Activated CD4-positive, alpha-beta memory T cell treated with anti-CD3 and anti-CD28 coated beads, Interleukin-2, amount 10 ng/mL, durations not matched to agents 7 days and 5 days (primary cell): ENCODE results near the gene HES4. TPM values are rescaled to one million over a fixed set of nuclear protein-coding genes. Genes with fewer than 3 reads are reported as not detected.
"Not testable (repeated sequence)": the region's sequence is repeated elsewhere in the genome, so short reads cannot be mapped to it uniquely, and the experiment has no call there.

Source experiments
- CTCF ChIA-PET: fragments of 350-600 bp; sonication (Branson Sonifier 250); formaldehyde crosslinking; loops from one replicate; lab custom pipeline; 2021; ENCODE audit warnings: antibody characterized with exemption, inconsistent platforms; lab: Charles Lee
- POLR2A ChIA-PET: fragments of 350-600 bp; sonication (Branson Sonifier 250); formaldehyde crosslinking; loops from one replicate; lab custom pipeline; 2021; ENCODE audit warnings: antibody characterized with exemption; lab: Charles Lee
- DNase-seq: peaks from one replicate; pipeline ENCODE4 v3.0.0-alpha.2; 2020
- H3K27ac Mint-ChIP-seq: one replicate; pipeline ENCODE4 v1.8.0; 2021; ENCODE audit warnings: mild to moderate bottlenecking, mixed read lengths
- H3K27me3 Mint-ChIP-seq: one replicate; pipeline ENCODE4 v1.8.0; 2021; ENCODE audit warnings: mixed read lengths
- H3K36me3 Mint-ChIP-seq: one replicate; pipeline ENCODE4 v1.8.0; 2021; ENCODE audit warnings: low read depth, mixed read lengths
- H3K4me1 Mint-ChIP-seq: one replicate; pipeline ENCODE4 v1.8.0; 2021; ENCODE audit warnings: mixed read lengths
- H3K4me3 Mint-ChIP-seq: one replicate; pipeline ENCODE4 v1.8.0; 2021; ENCODE audit warnings: mild to moderate bottlenecking, mixed read lengths
- H3K9me3 Mint-ChIP-seq: one replicate; pipeline ENCODE4 v1.8.0; 2021; ENCODE audit warnings: mixed read lengths
- total RNA-seq, 2 experiments: library from RNA; stranded (reverse); gene quantifications; one replicate each; pipeline ENCODE4 v1.2.3, GENCODE V29; 2021

Gene HES4
- total RNA-seq, 2 experiments from 2014 or later = 0.23 TPM; not detected in 1

DNA sequence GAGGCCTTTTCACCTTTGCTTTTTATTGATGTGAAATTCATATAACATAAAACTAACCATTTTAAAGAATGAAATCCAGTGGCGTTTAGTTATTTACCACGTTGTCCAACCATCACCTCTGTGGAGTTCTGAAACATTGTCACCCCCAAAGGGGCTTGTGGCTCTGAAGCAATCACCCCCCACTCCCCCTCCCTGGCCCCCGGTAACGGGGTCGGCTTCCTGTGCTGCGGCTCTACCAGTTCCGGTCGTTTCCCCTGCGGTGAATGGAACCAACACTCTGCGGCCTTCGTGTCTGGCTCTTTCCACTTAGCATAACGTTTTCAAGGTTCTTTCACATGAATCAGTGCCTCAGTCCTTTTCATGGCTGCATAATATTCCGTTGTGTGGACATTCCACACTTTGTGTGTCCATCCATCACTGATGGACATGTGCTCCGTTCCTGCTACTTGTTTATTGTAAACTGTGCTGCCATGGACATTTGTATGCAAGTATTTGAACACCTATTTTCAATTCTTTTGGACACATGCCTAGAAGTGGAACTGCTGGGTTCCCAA, 11.6 kb upstream of the HES4 start:
- no peak overlapping the region for H3K27ac Mint-ChIP-seq

DNA sequence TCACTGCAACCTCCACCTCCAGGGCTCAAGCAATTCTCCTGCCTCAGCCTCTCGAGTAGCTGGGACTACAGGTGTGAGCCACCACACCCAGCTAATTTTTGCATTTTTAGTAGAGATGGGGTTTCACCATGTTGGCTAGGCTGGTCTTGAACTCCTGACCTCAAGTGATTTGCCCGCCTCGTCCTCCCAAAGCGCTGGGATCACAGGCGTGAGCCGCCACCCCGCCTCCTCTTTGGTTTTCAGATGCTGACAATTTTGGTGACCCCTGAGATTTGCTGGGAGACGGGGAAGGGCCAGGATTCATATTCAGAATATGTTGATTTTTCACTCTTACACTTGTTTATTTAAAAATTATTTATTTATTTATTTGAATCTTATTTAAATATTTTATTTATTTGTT, 10.2 kb upstream of the HES4 start:
- POLR2A ChIA-PET, H3K27ac Mint-ChIP-seq, H3K9me3 Mint-ChIP-seq, H3K4me3 Mint-ChIP-seq, DNase-seq: not testable (repeated sequence)
- Mint-ChIP-seq H3K4me1 (peaks cover 32% of the 10 kb centered on the region), H3K36me3 (peaks cover 27% of the 10 kb centered on the region), H3K27me3 (peaks cover 18% of the 10 kb centered on the region)
- CTCF ChIA-PET = interaction anchor here (0.6 kb wide), 1 partner anchor 8 kb away, joined by 3 read pairs; no protein-coding TSS in a partner anchor

More for the DNA sequence above, 11.6 kb upstream of the HES4 start:
- H3K4me3 Mint-ChIP-seq = no peak overlapping the region
- ChIA-PET POLR2A (no interaction called here), CTCF (no interaction called here)
- DNase-seq = no peak
- H3K36me3 Mint-ChIP-seq = peaks cover 32% of the 10 kb centered on the region
- no peaks in the 10 kb centered on the region for H3K9me3 Mint-ChIP-seq
- H3K27me3 Mint-ChIP-seq = peaks cover 13% of the 10 kb centered on the region
- H3K4me1 Mint-ChIP-seq = peaks cover 32% of the 10 kb centered on the region

DNA sequence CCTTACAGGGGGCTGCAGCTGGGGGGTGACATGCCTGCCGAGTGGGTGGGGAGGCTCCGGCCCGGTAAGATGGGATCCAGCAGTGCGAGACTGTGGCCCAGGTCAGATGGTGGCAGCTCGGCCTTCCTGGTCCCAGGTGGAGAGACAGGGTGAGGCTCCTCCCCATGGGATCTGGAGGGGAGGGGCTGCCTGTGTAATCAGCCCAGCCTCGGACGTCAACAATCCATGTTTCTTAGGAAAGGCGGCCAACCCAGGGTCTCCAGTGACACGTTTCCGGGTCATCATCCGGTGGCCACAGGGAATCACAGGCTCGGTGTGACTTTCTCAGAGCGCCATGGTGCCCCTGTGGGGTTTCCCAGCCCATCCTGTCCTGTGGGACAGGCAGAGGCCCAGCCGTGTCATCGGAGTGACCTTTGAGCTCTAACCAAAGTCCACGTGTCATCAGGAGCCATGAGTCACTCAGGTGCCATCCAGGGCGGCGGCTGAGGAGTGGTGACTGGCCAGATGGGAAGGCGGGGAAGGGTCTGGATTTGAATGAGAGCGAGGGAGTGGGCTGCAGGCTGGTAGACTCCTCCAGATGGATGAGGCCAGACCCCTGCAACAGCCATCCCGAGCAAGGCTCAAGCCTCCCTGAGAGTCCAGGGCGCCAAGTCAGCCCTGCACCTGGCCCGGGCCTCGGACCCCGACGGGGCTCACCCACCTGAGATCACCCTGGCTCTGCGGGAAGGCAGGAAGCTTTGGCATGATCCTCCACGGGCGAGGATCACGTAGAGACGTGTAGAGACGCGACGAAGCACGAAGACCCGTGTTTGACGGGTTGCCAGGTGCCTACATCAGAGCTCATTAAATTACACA, 6.6 kb upstream of the HES4 start:
- Mint-ChIP-seq H3K9me3 (no peaks in the 10 kb centered on the region), H3K4me1 (peaks cover 20% of the 10 kb centered on the region), H3K27ac (no peak overlapping the region), H3K27me3 (peaks cover 40% of the 10 kb centered on the region), H3K36me3 (peaks cover 1% of the 10 kb centered on the region), H3K4me3 (no peak overlapping the region)
- CTCF ChIA-PET = interaction anchor here (1.1 kb wide), 1 partner anchor 22 kb away, joined by 3 read pairs; no protein-coding TSS in a partner anchor
- POLR2A ChIA-PET = no interaction called here
- no peak for DNase-seq

DNA sequence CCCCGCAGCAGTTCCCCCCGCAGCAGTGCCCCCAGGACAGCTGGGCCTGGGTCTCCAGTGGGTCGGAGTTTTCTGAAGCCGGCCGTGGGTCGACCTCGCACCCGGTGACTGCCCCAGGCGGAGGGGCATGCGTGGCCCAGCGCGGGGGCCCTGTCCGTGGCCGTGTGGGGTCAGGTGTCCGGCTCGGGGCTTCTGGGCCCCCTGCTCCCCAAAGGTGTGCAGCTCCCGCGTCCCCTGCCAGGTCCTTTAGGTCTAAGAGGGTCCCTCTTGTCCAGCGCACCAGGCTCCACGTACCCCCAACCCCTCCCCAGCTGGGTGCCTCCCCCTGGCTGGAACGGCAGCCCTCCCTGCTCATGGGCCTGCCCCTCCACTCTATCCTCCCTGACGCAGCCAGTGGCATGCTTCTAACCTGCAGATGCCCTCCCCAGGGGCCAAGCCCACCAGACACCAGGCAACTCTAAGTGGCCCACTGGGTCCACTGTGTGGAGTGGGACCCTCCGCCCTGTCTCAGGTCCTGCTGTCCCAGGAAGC, 5.9 kb upstream of the HES4 start:
- no peak overlapping the region for H3K4me3 Mint-ChIP-seq
- ChIA-PET POLR2A (no interaction called here), CTCF (no interaction called here)
- peaks cover 43% of the 10 kb centered on the region for H3K27me3 Mint-ChIP-seq
- no peak overlapping the region for H3K27ac Mint-ChIP-seq
- no peaks in the 10 kb centered on the region for H3K36me3 Mint-ChIP-seq
- no peaks in the 10 kb centered on the region for H3K9me3 Mint-ChIP-seq
- DNase-seq = no peak
- peaks cover 19% of the 10 kb centered on the region for H3K4me1 Mint-ChIP-seq

DNA sequence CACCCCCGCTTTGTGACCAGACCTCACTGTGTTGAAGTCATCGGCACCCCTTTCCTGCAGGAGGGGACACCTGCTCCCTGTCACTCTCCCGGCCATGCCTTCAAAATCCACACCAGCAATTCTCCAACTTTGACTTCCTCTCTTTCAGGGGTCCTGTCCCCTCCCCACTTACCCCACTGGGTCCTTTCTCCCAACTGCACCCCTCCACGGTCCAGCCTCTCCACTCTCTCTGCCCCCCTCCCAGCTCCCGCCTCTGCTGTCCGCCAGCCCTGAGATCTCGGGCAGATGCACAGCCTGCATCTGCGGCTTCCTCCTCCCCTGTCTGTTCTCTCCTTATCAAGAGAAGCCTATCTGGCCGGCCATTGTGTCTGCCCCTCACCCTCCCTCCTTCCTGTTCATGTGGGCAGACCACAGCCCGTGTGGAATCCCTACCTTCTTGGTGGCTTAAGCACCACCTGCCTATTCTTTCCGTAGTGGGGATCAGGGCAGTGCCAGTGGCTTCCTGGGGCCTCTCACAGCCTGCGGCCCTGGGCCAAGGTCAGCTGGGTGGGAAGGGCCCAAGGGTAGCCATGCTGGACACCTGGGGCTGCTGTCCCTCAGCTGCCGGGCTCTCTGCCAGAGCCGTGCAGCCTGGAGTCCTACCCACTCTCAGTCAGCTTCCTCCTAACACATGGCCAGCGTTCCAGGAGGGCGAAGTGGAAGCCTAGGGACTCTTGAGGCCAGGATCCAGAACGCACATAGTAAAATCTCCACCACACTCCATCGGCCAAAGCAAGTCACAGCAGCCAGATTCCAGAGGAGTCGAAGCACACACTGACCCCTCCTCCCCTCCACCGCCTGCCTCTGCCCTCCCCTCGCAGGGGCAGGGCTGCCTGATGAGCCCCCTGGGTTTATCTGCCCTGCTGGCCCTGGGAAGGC, 5.1 kb upstream of the HES4 start:
- Mint-ChIP-seq H3K4me1 (peaks cover 24% of the 10 kb centered on the region), H3K27ac (no peak overlapping the region), H3K36me3 (no peaks in the 10 kb centered on the region), H3K27me3 (peaks cover 44% of the 10 kb centered on the region), H3K4me3 (no peak overlapping the region), H3K9me3 (no peaks in the 10 kb centered on the region)
- ChIA-PET POLR2A (interaction anchor here (1.0 kb wide), 1 partner anchor 9 kb away, joined by 5 read pairs; no protein-coding TSS in a partner anchor), CTCF (no interaction called here)
- DNase-seq = peak; percentile 57

DNA sequence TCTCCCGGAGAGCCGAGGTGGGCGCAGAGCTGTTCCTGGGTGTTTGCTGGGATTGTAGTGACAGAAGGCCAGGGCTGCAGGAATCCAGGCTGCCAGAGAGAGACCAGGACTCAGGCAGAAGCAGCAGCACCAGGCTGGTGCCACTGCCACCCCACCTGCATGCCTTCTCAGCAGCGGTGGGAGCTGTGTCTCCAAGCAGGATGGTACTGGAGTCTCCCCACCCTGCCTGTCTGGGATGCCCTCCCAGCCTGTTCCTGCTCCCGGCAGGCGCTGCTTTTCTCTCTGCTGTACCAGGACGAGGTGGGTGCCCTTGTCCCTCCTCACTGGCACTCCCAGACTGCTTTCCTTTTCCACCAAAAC, 4.5 kb upstream of the HES4 start:
- Mint-ChIP-seq H3K27me3 (peaks cover 46% of the 10 kb centered on the region), H3K4me1 (peaks cover 24% of the 10 kb centered on the region), H3K9me3 (no peaks in the 10 kb centered on the region), H3K4me3 (no peak overlapping the region), H3K36me3 (no peaks in the 10 kb centered on the region), H3K27ac (no peak overlapping the region)
- ChIA-PET CTCF (no interaction called here), POLR2A (interaction anchor here (1.0 kb wide), 1 partner anchor 10 kb away, joined by 5 read pairs; no protein-coding TSS in a partner anchor)
- DNase-seq = no peak

DNA sequence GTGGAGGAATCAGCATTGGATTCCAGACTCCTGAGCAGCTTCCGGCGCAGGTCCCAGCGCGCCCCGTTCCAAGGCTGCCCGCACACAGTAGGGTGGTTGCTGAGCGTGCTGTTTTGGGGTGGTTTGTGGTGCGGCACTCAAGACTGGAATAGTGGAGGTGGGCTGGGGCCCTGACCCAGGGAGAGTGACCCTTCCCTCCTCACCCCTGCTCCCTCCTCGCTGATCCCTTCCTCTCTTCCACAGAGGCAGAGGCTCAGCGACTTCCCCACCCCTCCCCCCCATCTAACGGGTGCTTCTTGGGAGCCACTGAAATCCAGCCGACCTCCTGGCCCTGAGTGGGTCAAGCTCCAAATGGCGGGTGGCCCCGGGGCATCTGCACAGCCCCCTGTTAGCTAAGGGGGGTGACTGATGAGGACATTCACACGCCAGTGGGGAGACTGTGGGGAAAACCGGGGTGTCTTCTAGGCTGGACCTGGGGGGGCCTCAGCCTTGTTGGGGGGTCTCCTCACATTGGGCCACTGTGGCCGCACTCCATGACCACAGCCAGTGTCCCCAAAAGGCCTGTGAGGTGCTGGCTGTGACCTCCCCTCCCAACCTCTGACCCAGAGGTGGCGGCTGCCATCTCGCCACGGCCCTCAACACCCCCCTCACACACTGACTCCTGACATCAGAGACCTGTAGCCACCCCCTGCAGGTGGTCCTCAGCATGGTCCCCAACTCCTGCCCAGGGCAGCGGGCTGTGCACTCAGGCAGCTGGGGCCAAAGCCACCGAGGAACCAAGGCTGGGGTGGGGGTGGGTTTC, 3.9 kb upstream of the HES4 start:
- Mint-ChIP-seq H3K27me3 (peaks cover 41% of the 10 kb centered on the region), H3K9me3 (no peaks in the 10 kb centered on the region), H3K36me3 (no peaks in the 10 kb centered on the region), H3K4me1 (peaks cover 19% of the 10 kb centered on the region), H3K27ac (no peak overlapping the region), H3K4me3 (no peak overlapping the region)
- ChIA-PET CTCF (no interaction called here), POLR2A (interaction anchor here (0.7 kb wide), 1 partner anchor 11 kb away, joined by 3 read pairs; no protein-coding TSS in a partner anchor)
- DNase-seq = no peak

DNA sequence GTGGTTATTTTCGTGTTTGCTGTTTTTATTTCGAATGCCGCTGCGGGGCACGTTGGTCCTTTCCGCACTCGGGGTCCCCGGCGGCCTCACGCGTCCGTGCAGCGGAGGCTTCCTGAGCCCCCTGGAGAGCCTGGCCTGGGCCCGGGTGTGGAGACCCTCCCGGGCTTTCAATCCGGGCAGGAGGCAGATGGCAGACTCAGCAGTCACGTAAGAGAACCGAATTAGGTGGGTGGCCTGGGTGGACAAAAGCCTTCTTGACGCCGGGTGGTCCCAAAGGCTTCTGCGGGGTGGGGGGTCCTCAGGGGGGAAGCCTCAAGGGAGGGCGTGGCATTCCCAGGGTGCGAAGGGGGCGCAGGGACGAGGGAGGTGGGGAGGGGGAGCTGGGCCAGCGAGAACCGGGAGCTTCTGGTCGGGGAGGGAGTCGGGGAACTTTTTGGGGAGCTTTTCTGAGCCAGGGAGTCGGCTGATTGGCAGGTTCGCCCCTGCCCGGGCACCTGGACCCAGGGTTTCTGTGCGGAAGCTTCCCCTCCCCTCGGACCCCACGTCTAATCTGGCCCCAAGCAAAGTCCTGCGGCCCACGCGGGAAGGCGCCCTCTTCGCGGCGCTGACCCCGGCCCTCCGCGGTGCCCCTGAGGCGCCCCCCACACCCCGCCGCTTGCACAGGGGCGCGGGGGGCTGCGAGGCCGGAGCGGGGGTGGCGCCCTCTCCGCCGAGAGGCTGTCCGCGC, 1.3 kb upstream of the HES4 start:
- DNase-seq = no peak
- Mint-ChIP-seq H3K36me3 (no peaks in the 10 kb centered on the region), H3K4me3 (peak overlapping the region; percentile 53), H3K27me3 (peaks cover 42% of the 10 kb centered on the region), H3K9me3 (no peaks in the 10 kb centered on the region), H3K4me1 (peaks cover 18% of the 10 kb centered on the region), H3K27ac (peak overlapping the region; percentile 16)
- ChIA-PET CTCF (interaction anchor here (1.0 to 2.3 kb wide), 6 partner anchors 12 to 96 kb away, joined by 3 to 17 read pairs (median 6); partner anchors contain the start of gene ISG15), POLR2A (interaction anchor here (1.2 to 2.5 kb wide), 2 partner anchors 12 to 18 kb away, joined by 5 to 18 read pairs; partner anchors contain the start of gene ISG15)

DNA sequence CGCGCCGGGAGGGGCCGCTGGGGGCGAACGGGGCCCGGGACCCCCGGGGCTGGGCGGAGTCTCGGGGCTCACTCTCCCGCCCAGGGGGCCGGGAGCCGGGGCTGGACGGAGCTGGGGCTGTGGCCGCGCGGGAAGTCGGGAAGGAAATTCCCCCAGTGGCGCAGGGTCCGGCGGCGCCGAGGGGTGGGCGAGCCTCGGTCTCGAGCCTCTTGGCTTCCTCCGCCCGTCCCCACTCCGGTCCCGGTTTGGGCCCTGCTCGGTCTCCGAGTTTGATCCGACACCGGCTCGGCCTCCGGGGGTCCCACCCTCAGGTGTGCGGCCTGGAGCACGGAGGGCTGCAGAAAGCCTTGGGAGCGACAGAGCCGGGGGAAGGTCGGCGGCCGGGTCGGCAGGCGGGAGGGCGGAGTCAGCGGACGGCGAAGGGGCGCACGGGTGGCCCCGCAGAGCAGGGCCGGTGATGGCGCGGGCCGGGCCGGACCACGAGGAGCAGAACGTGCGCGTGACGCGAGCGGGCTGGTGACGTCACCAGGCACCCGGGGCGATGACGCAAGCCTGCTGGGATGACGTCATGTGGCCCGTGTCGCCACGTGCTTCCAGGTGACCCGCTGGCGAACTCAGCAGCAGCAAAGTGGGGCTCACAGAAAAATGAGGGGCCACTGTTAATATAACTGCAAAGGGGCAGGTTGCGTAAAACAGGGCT, 610 bp upstream of the HES4 start:
- Mint-ChIP-seq H3K27ac (peak overlapping the region; percentile 16), H3K27me3 (peaks cover 45% of the 10 kb centered on the region), H3K9me3 (no peaks in the 10 kb centered on the region), H3K4me3 (peak overlapping the region; percentile 53), H3K36me3 (no peaks in the 10 kb centered on the region), H3K4me1 (peaks cover 19% of the 10 kb centered on the region)
- CTCF ChIA-PET = interaction anchor here (1.1 to 2.3 kb wide), 3 partner anchors 13 to 97 kb away, joined by 3 to 17 read pairs (median 6); partner anchors contain the start of gene ISG15
- DNase-seq = peak; percentile 70
- POLR2A ChIA-PET = interaction anchor here (1.2 to 2.5 kb wide), 2 partner anchors 13 to 19 kb away, joined by 5 to 18 read pairs; partner anchors contain the start of gene ISG15

DNA sequence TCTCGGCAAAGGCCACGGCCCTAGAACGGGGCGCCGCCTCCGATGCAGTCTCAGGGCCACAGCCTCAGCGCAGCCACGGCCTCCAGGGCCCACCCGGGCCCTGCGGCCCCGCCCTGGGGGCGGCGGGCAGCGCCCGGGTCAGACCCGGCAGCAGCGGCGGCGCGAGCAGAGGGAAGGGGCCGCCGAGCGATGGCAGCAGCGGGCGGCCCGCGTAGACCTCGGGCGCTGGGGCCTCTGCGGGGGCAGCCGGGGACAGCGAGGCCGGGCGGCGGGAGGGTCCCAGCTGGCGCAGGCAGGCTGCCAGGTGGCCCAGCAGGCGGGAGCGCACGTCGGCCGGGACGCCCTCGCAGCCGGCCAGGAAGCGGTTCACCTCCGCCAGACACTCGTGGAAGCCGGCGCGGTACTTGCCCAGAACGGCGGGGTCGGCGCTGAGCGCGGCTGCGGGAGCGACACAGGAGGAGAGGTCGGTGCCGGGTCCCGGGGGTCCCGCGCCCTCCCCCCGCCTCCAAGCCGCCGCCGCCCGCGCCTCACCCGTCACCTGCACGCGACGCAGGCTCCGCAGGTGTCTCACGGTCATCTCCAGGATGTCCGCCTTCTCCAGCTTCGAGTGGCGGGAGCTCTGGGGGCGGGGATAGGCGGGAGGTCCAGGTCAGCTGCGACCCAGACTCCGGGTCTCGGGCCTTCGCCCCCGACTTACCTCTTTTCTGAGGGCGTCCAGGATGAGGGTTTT, 737 bp downstream of the HES4 start:
- ChIA-PET POLR2A (interaction anchor here (1.1 kb wide), 1 partner anchor 14 kb away, joined by 4 read pairs; the partner anchor contains the start of gene ISG15), CTCF (interaction anchor here (0.7 kb wide), 1 partner anchor 23 kb away, joined by 3 read pairs; no protein-coding TSS in a partner anchor)
- H3K4me3 Mint-ChIP-seq = no peak overlapping the region
- no peaks in the 10 kb centered on the region for H3K36me3 Mint-ChIP-seq
- peaks cover 8% of the 10 kb centered on the region for H3K4me1 Mint-ChIP-seq
- no peak overlapping the region for H3K27ac Mint-ChIP-seq
- peaks cover 42% of the 10 kb centered on the region for H3K27me3 Mint-ChIP-seq
- no peak for DNase-seq
- H3K9me3 Mint-ChIP-seq = no peaks in the 10 kb centered on the region
